B cell (primary cell): ENCODE measurements around the gene TMC8. TPM values are rescaled to one million over a fixed set of nuclear protein-coding genes. Genes with fewer than 3 reads are reported as not detected.

Source experiments
- ATAC-seq: fragments of 200-7000 bp; cut with Tn5 transposase; one replicate; pipeline ENCODE4 v1.10.0; 2021; ENCODE audit warnings: low read depth, mild to moderate bottlenecking, moderate number of reproducible peaks, moderate library complexity
- CTCF ChIA-PET: fragments of 350-600 bp; sonication (Branson Sonifier 250); formaldehyde crosslinking; loops from one replicate; lab custom pipeline; 2021; ENCODE audit warnings: antibody characterized with exemption, inconsistent platforms; lab: Charles Lee
- POLR2A ChIA-PET: fragments of 350-600 bp; sonication (Branson Sonifier 250); formaldehyde crosslinking; loops from one replicate; lab custom pipeline; 2021; ENCODE audit warnings: antibody characterized with exemption; lab: Charles Lee
- DNase-seq: peaks from one replicate; pipeline ENCODE4 v3.0.0; 2013
- H2AFZ ChIP-seq: 2 replicates; pipeline ENCODE4 v1.6.1; 2012; ENCODE audit warnings: mild to moderate bottlenecking, low read depth, low read length; ENCODE audit not compliant: insufficient read depth, poor library complexity, severe bottlenecking
- H3K27ac ChIP-seq, 2 donors: 1 replicate in 1 of 2; 2 replicates in 1 of 2; pipeline ENCODE4 v1.5.1; 2012 to 2013; ENCODE audit warnings: low read length in 2 of 2, mild to moderate bottlenecking in 2 of 2, moderate library complexity in 1 of 2
- H3K27me3 ChIP-seq, 4 experiments: fragments of 200-600 bp in 1 of 4; sonication (generic) in 1 of 4; replicated peaks in 1 of 4; 1 replicate in 2 of 4; 2 replicates in 2 of 4; pipeline versions ENCODE4 v1.6.1 to v1.7.0; 2013 to 2016; ENCODE audit warnings: low read length in 3 of 4, mild to moderate bottlenecking in 2 of 4, mixed read lengths in 1 of 4, moderate library complexity in 1 of 4; ENCODE audit not compliant: insufficient read depth in 4 of 4, control insufficient read depth in 3 of 4; ENCODE audit errors: control extremely low read depth in 1 of 4
- H3K36me3 ChIP-seq, 2 experiments: replicated peaks in 1 of 2; 1 replicate in 1 of 2; 2 replicates in 1 of 2; pipeline versions ENCODE4 v1.6.1 to v1.7.1; 2013; ENCODE audit warnings: low read length in 1 of 2; ENCODE audit not compliant: insufficient read depth in 2 of 2, control insufficient read depth in 1 of 2; ENCODE audit errors: control extremely low read depth in 1 of 2, extremely low read depth in 1 of 2
- H3K4me1 ChIP-seq, 2 donors: fragments of 200-600 bp in 1 of 2; sonication (generic) in 1 of 2; 1 replicate in 1 of 2; 2 replicates in 1 of 2; pipeline versions ENCODE4 v1.5.1 to v1.6.1; 2013 to 2017; ENCODE audit warnings: low read length in 2 of 2; ENCODE audit not compliant: control insufficient read depth in 2 of 2, insufficient read depth in 2 of 2
- H3K4me2 ChIP-seq: replicated peaks from 2 replicates; pipeline ENCODE3; 2012; ENCODE audit warnings: mild to moderate bottlenecking, low read depth, low read length; ENCODE audit not compliant: poor library complexity, severe bottlenecking
- H3K4me3 ChIP-seq, 5 experiments: fragments of 200-600 bp in 1 of 5; sonication (generic) in 1 of 5; 1 replicate in 3 of 5; 2 replicates in 2 of 5; pipeline versions ENCODE4 v1.5.1 to v1.7.0; 2011 to 2016; ENCODE audit warnings: low read length in 4 of 5, mild to moderate bottlenecking in 4 of 5, low read depth in 2 of 5, control low read depth in 1 of 5, moderate library complexity in 1 of 5; ENCODE audit not compliant: insufficient read depth in 1 of 5; ENCODE audit errors: control extremely low read depth in 1 of 5, extremely low read depth in 1 of 5
- H3K79me2 ChIP-seq: fragments of 200-600 bp; sonication (generic); one replicate; pipeline ENCODE4 v1.6.0; 2016; ENCODE audit warnings: low read length; ENCODE audit not compliant: control insufficient read depth, insufficient read depth
- H3K9ac ChIP-seq: fragments of 200-600 bp; sonication (generic); 2 replicates; pipeline ENCODE4 v1.6.1; 2017; ENCODE audit warnings: mild to moderate bottlenecking, low read length, moderate library complexity
- H3K9me3 ChIP-seq, 3 donors: one replicate each; pipeline versions ENCODE4 v1.6.1 to v1.7.1; 2013; ENCODE audit warnings: low read length in 2 of 3; ENCODE audit not compliant: control insufficient read depth in 2 of 3, insufficient read depth in 1 of 3; ENCODE audit errors: control extremely low read depth in 1 of 3
- H4K20me1 ChIP-seq: 2 replicates; pipeline ENCODE4 v1.6.0; 2012; ENCODE audit warnings: mild to moderate bottlenecking, low read length; ENCODE audit not compliant: insufficient read depth, control insufficient read depth, poor library complexity, severe bottlenecking
- H3K27ac Mint-ChIP-seq: one replicate; pipeline ENCODE4 v1.8.0; 2021; ENCODE audit warnings: mixed read lengths
- H3K27me3 Mint-ChIP-seq: one replicate; pipeline ENCODE4 v1.8.0; 2021; ENCODE audit warnings: mixed read lengths
- H3K4me1 Mint-ChIP-seq: one replicate; pipeline ENCODE4 v1.8.0; 2021; ENCODE audit warnings: mixed read lengths
- H3K4me3 Mint-ChIP-seq: one replicate; pipeline ENCODE4 v1.8.0; 2021; ENCODE audit warnings: mixed read lengths
- H3K9me3 Mint-ChIP-seq: one replicate; pipeline ENCODE4 v1.8.0; 2022; ENCODE audit warnings: mixed read lengths; ENCODE audit not compliant: insufficient read depth
- EZH2 ChIP-seq: IDR thresholded peaks from 2 replicates; pipeline ENCODE4 v1.6.1; 2012; ENCODE audit warnings: borderline replicate concordance, low read depth, mild to moderate bottlenecking, moderate library complexity, low read length; ENCODE audit not compliant: insufficient read depth, poor library complexity, severe bottlenecking
- WGBS: methylation state at CpG from one replicate; pipeline ENCODE4 v1.1.5; 2013; ENCODE audit warnings: missing lambda C conversion rate; ENCODE audit not compliant: insufficient coverage; 5-methylcytosine and 5-hydroxymethylcytosine counted together
- intact Hi-C: fragments of 100-400 bp; cut with micrococcal nuclease; formaldehyde crosslinking; loops from one replicate; pipeline ENCODE4 v1.10.0; 2022
- polyA plus RNA-seq: library from polyadenylated mRNA; depleted of rRNA; stranded (reverse); fragments of >200 nt; gene quantifications from 2 replicates; pipeline ENCODE4 v1.2.3, GENCODE V29; 2012
- total RNA-seq, 2 donors: library from RNA; stranded (reverse); fragments of 120-200 nt in 1 of 2; gene quantifications; 1 replicate in 1 of 2; 2 replicates in 1 of 2; pipeline versions ENCODE4 v1.2.3 to v1.2.4, GENCODE V29; 2013 to 2022
- TF ChIP-seq, protein P1 (sequence below): fragments of 200-600 bp; IDR thresholded peaks from one replicate; pipeline ENCODE4 v1.8.0; 2022; ENCODE audit warnings: antibody characterized with exemption, mild to moderate bottlenecking

TMC8 gene
- total and polyA plus RNA-seq, 2 donors (not counting 1 experiment from before 2014, with no cell fraction given) = 235 to 352 TPM

DNA sequence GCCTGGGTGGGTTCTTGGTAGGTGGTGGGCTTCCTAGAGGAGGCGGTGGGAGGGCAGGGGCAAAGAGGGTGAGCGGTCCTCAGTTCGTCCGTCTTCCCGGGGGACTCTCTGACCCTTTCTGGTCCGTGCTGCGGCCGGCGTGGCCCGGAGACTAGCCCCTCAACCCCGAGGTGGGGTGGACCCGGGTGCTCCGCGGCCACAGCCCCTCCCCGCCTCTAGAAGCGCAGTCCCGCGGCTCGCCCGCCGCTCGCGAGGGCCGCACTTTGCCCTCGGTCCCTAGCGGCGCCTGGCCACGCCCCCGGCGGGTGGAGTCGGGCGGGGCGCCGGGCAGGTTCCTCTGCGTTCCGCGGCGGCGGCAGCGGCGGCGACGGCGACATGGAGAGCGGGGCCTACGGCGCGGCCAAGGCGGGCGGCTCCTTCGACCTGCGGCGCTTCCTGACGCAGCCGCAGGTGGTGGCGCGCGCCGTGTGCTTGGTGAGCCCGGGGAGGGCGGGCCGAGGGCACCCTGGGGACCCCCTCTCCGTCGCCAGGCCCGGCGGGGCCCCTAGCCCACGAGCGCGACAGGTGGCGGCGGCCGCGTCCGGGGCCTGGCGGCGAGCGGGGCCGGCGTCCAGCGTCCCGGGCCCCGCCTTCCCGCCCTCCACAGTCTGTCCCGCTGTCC, 37.8 kb downstream of the TMC8 start, which contains the start of gene SYNGR2:
Gene SYNGR2, plus strand, starts transcription at position 340 of the 661 bp plus-strand sequence. Its CDS starts 36 bp downstream, at position 376.
- Mint-ChIP-seq H3K4me1 (peaks cover 51% of the 10 kb centered on the region), H3K27ac (peak within 1 kb of the TSS; percentile 90), H3K9me3 (no peaks in the 10 kb centered on the region), H3K27me3 (no peaks in the 10 kb centered on the region), H3K4me3 (peak within 1 kb of the TSS; percentile 83)
- peak; percentile 71 for ATAC-seq
- TF ChIP-seq, protein P1, sequence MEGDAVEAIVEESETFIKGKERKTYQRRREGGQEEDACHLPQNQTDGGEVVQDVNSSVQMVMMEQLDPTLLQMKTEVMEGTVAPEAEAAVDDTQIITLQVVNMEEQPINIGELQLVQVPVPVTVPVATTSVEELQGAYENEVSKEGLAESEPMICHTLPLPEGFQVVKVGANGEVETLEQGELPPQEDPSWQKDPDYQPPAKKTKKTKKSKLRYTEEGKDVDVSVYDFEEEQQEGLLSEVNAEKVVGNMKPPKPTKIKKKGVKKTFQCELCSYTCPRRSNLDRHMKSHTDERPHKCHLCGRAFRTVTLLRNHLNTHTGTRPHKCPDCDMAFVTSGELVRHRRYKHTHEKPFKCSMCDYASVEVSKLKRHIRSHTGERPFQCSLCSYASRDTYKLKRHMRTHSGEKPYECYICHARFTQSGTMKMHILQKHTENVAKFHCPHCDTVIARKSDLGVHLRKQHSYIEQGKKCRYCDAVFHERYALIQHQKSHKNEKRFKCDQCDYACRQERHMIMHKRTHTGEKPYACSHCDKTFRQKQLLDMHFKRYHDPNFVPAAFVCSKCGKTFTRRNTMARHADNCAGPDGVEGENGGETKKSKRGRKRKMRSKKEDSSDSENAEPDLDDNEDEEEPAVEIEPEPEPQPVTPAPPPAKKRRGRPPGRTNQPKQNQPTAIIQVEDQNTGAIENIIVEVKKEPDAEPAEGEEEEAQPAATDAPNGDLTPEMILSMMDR = no peak
- TF ChIP-seq EZH2 = no peak
- H3K9ac ChIP-seq = peak within 1 kb of the TSS; percentile 90
- peak within 1 kb of the TSS; percentile 1 to 88 (median 74) for H3K4me3 ChIP-seq
- ChIA-PET POLR2A (interaction anchor here (0.6 to 19.6 kb wide), 9 partner anchors 13 to 1028 kb away, joined by 3 to 432 read pairs (median 5); partner anchors contain the start of genes SEC14L1, TMC6 and TMC8), CTCF (interaction anchor here (0.5 to 19.2 kb wide), 5 partner anchors 20 to 194 kb away, joined by 3 to 357 read pairs (median 5); partner anchors contain the start of genes TMC6 and TMC8)
- peaks cover 46 to 58% of the 10 kb centered on the region in 2 donors for H3K4me1 ChIP-seq
- peaks cover 34% of the 10 kb centered on the region for H3K79me2 ChIP-seq
- WGBS = under 1% methylated on average over 84 of the region's 84 CpGs
- H3K9me3 ChIP-seq = no peaks in the 10 kb centered on the region
- H3K27me3 ChIP-seq = no peaks in the 10 kb centered on the region
- intact Hi-C loops = loop anchor here (1.0 to 2.0 kb wide), 4 partner anchors 13 to 36 kb away; partner anchors contain the start of genes AFMID and TK1
- DNase-seq = peak; percentile 91
- H3K27ac ChIP-seq = peak within 1 kb of the TSS; percentile 93 to 97
- H4K20me1 ChIP-seq = peaks cover 25% of the 10 kb centered on the region
- H3K4me2 ChIP-seq = peak within 1 kb of the TSS; percentile 97
- H2AFZ ChIP-seq = peak within 1 kb of the TSS; percentile 85
- H3K36me3 ChIP-seq = peaks cover 0 to 25% of the 10 kb centered on the region in 2 experiments
